GM19240 (cell line): Measurements from ENCODE around the gene MON1A.
"Not testable (repeated sequence)": the region's sequence is repeated elsewhere in the genome, so short reads cannot be mapped to it uniquely, and the experiment has no call there.

ENCODE experiments used
- DNase-seq: peaks from one replicate; pipeline ENCODE4 v3.0.0; 2011; ENCODE audit warnings: low spot score; ENCODE audit not compliant: insufficient read length

Gene MON1A

GRCh38 chr3:49917806-49918590 lies 11.6 kb downstream of the MON1A start:
- DNase-seq, result not testable (repeated sequence)

DNA sequence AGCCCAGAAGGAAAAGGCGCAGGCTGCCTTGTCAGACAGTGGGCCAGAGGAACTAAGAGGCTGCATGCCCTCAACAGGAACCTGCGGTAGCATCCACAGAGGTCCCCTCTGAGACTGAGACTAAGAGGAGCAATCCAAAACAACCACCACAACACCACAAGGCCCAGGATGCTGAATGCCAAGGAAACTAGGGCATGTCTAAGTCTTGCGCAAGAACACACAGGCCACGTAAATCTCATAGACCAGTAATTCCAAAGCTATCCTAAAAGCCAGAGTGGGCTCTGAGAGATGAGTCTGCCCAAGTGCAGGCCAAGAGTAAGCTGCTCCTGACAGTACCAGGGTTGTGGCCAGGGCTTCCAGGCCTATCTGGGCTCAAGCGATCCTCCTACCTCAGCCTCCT lies 12.9 kb downstream of the MON1A start:
- no peak for DNase-seq

- DNase-seq, result no peak
Measured at GRCh38 chr3:49914906-49915305, 14.7 kb downstream of the MON1A start.

- DNase-seq, result no peak
Measured at GRCh38 chr3:49912881-49913281, 16.7 kb downstream of the MON1A start.

DNA sequence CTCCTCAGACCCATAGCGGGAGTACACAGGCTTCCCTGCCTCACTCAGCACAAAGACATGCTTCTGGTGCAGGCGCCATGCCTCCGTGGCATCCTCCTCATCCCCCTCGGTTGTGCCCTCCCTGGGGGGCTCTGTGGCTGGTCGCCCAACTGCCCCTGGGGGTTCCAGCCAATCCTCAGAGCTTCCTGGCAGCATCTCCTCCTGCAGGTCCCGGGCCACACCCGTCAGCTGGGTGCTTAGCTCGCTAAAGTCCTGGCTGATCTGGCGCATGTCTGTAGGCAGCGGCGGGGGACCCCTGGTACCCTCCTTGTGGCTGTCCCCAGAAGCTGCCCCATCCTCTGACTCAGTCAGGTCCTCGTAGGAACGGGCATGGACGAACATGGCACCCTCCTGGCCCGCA lies 18.0 kb downstream of the MON1A start:
- DNase-seq, result no peak

- no peak for DNase-seq
Measured at GRCh38 chr3:49911124-49911420, 18.5 kb downstream of the MON1A start.

- no peak for DNase-seq
Measured at GRCh38 chr3:49910409-49911123, 19.0 kb downstream of the MON1A start.

- DNase-seq, result no peak
Measured at GRCh38 chr3:49908373-49909199, 21.0 kb downstream of the MON1A start.

DNA sequence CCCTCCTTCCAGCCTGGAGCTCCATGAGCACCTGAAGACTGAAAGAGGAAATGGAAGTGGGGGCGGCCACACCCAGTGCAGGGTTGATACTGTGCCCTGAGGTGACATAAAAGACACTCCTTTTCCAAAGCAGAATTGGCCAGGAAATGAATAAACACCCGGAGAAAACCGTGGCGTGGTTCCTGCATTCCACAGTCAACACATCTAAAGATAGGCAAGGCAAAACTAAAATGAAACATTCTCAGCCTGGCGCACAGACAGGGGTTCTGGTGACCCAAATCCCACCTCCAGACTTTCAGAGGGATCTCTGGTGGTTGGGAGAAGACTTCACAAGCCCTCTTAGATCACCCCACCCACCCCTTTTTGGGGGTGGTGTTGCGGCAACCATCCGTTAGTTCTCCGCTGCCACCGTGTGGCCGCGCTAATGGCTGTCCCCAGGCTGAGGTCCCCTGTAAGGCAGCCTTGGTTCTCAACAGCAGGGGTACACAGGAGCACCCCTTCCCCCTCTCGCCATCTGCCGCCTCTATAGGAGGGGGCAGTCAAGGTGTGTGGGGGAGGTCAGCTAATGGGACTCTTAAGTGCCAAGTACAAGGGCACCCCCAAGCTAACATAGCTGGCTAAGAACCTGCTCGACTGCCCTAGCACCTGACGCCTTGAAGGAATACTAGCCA lies 23.4 kb downstream of the MON1A start:
- peak; percentile 90 for DNase-seq

- not testable (repeated sequence) for DNase-seq
Measured at GRCh38 chr3:49904448-49904847, 25.2 kb downstream of the MON1A start.

DNA sequence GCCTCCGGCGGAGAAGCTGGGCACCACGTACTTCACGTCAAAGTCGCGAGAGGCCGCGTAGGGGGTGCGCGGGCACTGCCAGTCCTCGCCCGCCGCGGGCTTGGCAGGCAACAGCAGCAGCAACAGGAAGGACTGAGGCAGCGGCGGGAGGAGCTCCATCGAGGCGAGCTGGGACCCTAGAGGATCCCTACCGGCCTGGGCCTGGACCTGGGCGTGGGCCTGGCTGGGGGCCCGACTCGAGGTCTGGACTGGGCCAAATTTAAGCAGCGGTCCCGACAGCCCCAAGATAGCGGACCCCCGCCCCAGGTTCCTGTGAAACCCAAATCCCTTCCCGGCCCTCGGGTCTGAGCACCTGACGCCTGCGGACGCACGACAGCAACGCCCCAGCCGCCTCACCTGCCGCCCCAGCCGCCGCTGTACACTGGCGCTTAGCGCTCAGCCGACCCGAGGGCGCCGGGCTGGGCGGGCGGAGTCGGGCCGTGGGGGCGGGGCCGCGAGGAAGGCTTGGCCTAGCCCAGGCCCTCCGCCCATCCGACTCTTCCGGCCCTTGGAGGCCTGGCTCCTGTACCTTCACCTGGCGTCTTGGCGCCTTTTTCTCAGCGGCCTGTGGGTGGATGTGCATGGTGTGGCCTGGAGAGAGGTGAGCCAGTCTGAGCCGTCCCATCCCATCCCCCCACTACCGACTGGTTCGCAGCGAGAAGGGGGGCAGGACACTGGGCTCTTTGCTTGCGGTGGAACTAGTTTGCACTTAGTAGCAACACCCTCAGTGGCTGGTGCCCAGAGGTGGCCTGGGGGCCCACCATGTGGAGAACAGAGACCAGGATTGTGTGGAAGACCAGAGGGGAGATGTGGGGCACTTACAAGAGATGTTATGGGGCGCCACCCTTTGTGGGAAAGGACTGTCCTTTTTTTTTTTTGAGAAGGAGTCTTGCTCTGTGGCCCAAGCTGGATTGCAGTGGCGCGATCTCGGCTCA lies 25.9 kb downstream of the MON1A start, which contains the start of gene MST1R:
Gene MST1R (minus strand): TSS at position 423 of the 974 bp plus-strand sequence. CDS start 264 bp downstream, at position 159.
- DNase-seq, result peak; percentile 92

GRCh38 chr3:49902511-49903345 lies 26.9 kb downstream of the MON1A start:
- DNase-seq, result no peak

DNA sequence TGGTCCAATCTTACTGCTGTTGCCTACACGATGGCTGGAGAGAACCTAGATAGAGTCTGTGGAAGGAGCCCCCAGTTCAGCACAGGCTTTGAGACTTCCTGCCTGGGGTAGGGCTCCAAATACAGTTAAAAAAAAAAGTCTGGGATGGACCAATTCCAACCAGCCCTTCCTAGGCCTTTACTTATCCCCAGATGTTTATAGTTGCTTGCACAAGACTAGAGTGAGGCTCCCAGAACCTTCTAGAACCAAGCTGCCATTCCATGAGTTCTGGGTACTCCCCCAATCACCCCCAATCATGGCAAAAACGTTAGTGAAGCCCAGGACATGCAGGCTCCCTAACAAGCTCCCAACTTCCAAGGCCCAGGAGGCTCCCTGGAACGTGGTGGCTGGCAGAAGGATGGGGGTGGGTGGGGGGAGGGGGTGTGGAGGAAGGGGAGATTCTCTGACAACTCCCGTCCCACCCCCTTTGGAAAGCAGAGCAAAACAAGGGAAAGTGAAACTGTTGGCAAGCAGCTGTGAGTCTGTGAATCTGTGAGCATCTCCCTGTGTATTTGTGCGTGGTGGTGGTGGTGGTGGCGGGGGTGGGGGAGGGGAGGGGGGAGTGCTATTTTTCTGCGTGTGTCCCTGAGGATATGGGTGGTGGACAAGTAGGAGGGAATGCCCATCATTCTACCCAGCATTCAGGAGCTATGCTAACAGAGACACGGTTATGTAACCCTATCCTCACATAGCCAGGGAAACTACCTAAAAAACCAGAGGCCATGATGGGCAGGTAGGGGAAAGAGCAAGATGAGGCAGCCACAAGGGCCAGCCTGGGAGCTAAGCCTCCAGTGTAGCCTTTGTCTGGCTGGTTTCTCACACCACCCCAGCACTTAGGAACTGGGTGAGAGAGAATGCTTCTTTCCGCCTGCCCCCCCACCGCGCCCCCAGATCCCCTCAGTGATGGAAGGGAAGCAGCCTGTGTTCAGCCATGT lies 28.0 kb downstream of the MON1A start:
- DNase-seq, result no peak

DNA sequence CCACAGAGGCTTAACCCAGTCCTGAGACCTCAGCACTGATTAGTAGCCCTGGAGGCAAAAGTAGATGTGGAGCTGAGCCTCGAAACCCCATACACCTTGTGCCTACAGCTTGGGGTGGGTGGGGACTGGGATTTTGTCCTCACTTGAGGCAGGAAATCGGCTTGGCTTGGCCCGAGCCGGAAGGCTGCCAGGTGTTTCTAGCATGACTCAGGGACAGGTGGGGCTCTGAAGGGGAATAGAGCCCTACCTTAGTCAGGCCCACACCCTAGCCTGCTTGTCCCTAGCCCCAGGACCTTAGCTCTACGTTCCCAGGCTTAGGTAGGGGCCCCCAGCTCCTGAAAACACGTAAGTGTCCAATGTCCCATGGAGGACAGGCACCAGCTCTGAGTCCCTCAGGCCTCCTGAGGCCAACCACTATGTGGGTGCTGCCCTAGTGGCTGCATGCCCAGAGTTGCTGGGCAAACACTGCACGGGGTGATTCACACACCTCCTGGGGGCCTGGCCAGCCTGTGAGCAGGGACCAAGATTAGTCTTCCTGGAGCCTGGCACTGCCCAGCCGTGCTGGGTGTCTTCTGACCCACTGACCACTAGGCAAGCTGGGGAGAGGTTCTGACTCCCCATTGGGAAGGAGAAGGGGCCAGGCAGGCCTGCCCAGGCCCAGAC lies 29.0 kb downstream of the MON1A start:
- DNase-seq, result no peak

DNA sequence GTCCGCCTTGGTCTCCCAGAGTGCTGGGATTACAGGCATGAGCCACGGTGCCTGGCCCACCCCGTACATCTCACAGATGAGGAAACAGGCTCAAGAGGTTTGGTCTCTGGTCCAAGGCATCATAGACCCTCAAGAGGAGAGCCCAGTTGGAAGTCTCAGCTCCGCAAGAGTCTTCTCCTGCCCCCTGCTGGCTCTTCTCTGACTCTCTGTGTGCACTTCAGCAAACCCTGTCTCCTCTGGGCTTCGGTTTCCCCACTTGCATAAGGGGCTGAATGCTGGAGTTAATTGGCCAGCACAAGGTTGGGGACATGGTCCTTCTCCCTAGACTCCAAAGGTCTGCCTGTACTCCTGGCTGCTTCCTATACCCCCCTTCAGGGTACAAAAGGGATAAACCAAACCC lies 29.8 kb downstream of the MON1A start:
- no peak for DNase-seq

- no peak for DNase-seq
Measured at GRCh38 chr3:49898991-49899390, 30.6 kb downstream of the MON1A start.

- DNase-seq, result no peak
Measured at GRCh38 chr3:49896345-49896744, 33.3 kb downstream of the MON1A start.

DNA sequence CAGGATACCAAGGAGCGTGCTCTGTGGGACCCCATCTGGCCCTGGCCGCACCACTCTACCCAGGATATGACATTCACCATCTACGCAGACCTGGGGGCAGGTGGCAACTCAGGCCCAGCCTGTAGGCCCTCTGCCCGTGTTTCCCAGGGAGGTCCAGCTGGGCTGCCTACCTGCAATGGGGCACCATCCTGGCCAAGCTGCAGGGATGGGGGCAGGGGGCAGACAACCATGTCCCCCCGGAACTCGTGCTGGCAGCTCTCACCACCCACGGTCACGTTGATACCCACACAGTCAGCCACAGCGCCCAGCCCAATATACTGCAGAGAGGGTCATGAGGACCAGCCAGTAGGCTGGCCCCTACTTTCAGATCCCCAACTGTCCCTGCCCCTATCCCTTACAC lies 33.8 kb downstream of the MON1A start:
- DNase-seq, result no peak
